LNCaP clone FGC (cell line): ENCODE results near the gene MTCL1.

Source experiments
- DNase-seq: peaks from one replicate; pipeline ENCODE4 v3.0.0-alpha.2; 2011; ENCODE audit warnings: low read depth
- H3K4me3 ChIP-seq: 2 replicates; pipeline ENCODE4 v1.5.1; 2011; ENCODE audit warnings: mild to moderate bottlenecking, low read depth, low read length, control low read depth
- TF ChIP-seq, protein P1 (sequence below): IDR thresholded peaks from 2 replicates; pipeline ENCODE4 v1.5.1; 2012; ENCODE audit warnings: mild to moderate bottlenecking; ENCODE audit not compliant: control insufficient read depth, insufficient read depth; ENCODE audit errors: extremely low read depth

Gene MTCL1

DNA sequence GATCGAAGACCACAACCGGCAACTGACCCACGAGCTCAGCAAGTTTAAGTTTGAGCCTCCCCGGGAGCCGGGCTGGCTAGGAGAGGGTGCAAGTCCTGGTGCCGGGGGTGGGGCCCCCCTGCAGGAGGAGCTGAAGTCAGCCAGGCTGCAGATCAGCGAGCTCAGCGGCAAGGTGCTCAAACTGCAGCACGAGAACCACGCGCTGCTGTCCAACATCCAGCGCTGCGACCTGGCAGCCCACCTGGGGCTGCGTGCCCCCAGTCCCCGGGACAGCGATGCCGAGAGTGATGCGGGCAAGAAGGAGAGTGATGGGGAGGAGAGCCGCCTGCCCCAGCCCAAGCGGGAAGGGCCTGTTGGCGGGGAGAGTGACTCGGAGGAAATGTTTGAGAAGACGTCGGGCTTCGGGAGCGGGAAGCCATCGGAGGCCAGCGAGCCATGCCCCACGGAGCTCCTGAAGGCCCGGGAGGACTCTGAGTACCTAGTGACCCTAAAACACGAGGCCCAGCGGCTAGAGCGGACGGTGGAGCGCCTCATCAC lies 78.7 kb downstream of the MTCL1 start:
- DNase-seq: no peak
- no peak overlapping the region for H3K4me3 ChIP-seq
- TF ChIP-seq, protein P1, sequence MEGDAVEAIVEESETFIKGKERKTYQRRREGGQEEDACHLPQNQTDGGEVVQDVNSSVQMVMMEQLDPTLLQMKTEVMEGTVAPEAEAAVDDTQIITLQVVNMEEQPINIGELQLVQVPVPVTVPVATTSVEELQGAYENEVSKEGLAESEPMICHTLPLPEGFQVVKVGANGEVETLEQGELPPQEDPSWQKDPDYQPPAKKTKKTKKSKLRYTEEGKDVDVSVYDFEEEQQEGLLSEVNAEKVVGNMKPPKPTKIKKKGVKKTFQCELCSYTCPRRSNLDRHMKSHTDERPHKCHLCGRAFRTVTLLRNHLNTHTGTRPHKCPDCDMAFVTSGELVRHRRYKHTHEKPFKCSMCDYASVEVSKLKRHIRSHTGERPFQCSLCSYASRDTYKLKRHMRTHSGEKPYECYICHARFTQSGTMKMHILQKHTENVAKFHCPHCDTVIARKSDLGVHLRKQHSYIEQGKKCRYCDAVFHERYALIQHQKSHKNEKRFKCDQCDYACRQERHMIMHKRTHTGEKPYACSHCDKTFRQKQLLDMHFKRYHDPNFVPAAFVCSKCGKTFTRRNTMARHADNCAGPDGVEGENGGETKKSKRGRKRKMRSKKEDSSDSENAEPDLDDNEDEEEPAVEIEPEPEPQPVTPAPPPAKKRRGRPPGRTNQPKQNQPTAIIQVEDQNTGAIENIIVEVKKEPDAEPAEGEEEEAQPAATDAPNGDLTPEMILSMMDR: no peak

DNA sequence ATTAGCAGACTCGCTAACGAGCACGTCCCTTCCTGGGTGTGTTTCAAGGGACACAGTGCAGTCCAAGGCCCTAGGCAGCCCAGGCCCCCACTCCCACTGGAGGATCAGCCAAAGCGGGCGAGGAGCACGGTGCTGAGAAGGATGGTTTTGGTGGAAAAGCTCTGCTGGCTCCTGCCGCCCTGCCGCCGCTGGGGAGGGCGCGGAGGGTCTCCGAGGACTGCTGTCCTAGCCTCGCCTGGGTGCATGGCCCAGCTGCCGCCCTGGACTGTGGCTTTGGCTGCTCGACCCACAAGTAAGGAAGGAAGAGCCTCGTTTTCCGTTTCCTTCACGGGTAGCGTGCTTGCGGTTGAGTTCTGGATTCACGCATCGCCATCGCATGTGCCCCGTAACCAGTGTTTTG lies 79.9 kb downstream of the MTCL1 start:
- DNase-seq: no peak
- H3K4me3 ChIP-seq: no peak overlapping the region
- TF ChIP-seq, protein P1: no peak

DNA sequence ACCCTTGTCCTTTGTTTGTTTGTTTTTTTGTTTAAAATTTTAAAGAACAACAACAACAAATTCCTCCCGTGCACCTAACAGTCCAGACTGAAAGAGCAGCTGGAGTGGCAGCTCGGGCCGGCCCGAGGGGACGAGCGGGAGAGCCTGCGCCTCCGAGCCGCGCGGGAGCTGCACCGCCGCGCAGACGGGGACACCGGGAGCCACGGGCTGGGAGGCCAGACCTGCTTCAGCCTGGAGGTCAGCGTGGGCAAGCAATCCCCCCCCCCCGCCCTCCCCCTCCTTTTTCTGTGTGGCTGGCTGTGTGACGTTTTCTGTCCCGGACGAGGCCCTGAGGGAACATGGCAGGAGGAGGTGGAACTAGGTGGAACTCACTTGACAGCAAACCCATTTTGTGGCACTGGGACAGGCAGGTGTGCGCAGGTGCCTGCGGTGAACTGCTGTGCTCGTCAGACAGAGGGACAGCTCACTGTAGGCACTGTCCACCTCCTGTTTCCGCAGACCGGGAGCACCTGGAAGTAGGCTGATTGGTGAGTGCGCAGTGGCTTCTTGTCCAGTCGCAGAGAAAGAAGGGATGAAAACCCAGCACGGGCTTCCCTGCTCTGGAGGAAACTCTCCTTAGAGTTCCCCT lies 80.6 kb downstream of the MTCL1 start:
- TF ChIP-seq, protein P1: no peak
- H3K4me3 ChIP-seq: no peak overlapping the region
- no peak for DNase-seq

DNA sequence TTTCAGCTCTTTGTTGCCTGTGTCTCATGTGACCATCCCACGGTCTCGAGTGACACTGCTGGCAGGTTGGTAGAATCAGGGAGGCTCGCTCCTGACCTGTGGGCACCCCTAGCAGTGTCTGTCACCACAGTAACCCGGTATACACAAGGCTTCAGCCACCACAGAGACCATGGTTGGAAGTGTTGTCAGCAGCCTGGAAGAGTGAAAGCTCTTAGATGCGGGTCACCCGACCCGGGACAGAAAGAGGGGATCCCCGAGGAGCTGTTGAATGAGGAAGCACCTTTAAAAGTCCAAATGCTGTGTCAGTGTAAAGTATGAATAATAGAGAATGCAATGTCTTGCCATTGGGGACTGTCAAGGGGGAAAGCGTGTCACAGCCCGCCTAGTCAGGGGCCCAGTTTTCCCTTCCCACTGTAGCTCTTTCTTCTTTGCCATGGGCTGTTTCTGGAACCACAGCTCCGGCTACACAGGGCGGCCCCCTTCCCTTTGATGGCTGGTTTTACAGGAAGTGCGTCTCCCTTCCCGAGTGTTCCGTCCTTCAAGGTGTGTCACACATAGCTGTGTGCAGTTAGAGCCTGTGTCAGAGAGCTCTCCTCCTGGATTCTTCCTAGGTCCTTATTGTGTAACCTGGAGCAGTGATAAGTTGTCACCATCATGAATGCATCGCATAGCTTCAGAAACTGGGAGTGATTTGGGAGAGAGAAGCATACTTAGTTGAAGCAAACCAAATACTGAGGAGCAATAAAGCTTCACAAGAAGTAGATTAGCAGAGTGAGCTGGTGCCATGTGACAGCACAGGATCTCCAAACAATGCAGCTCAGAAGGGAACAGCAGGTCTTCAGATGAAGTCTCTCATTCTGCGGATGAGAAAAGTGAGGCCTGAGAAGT lies 81.4 kb downstream of the MTCL1 start:
- no peak for DNase-seq
- H3K4me3 ChIP-seq: no peak overlapping the region
- TF ChIP-seq, protein P1: no peak

DNA sequence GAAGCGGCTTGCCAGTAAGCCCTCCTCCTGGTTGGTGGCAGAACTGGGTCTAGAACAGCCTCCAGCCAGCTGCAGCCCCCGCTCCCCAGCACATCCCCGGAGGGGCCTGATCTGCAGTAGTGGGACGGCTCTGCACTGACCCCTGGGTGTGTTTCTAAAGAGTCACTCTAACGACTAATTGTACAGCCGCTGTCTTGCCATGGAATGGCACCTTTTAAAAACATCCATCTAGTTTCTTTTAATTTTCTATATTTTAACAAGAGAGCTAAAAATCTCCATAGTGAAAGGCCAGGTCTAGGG lies 82.0 kb downstream of the MTCL1 start:
- TF ChIP-seq, protein P1: no peak
- H3K4me3 ChIP-seq: no peak overlapping the region
- DNase-seq: no peak

DNA sequence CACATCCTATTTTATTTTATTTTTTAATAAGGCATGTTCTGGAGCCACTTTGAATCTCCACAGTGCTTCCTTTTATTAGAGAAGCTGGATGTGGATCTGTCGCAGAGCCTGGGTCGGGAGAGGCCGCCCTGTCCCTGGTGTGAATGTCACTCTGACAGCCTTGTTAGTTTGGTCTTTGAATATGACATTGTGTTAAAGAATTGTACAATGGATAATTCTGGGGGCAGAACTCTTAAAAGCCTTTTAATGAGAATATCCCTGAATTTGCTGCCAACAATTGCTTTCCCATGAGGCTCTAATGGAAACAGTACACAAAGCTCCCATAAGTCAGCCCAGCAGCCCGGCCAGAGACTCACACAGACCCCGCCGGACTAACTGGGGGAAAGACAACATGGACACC lies 82.4 kb downstream of the MTCL1 start:
- TF ChIP-seq, protein P1: no peak
- no peak overlapping the region for H3K4me3 ChIP-seq
- no peak for DNase-seq
